ENCODE measurements around the gene NAALADL1. TPM values are rescaled to one million over a fixed set of nuclear protein-coding genes. Genes with fewer than 3 reads are reported as not detected.

NAALADL1 gene
- total RNA-seq, result 13.0 and 32.8 TPM in 2 replicates

GRCh38 chr11:65058419-65059054 lies at the start of gene NAALADL1:
TSS of gene NAALADL1 (minus strand) at chr11:65058553. CDS start at chr11:65058521, 32 bp downstream.

GRCh38 chr11:65095974-65096806 lies 37.8 kb upstream of the NAALADL1 start, which contains the start of gene VPS51:
TSS of gene VPS51 (plus strand) at chr11:65096214. CDS start at chr11:65096251, 37 bp downstream.

GRCh38 chr11:65083834-65084597 lies 25.7 kb upstream of the NAALADL1 start, which contains the start of the genes CDCA5 and ZFPL1:
TSS of gene CDCA5 (minus strand) at chr11:65084040. CDS start at chr11:65083978, 62 bp downstream.
TSS of gene ZFPL1 (plus strand) at chr11:65084222. CDS start at chr11:65084699, 477 bp downstream.

GRCh38 chr11:65040847-65041622 lies 17.3 kb downstream of the NAALADL1 start, which contains the start of gene SAC3D1:
TSS of gene SAC3D1 (plus strand) at chr11:65041210. CDS start at chr11:65041293, 83 bp downstream.

GRCh38 chr11:65027213-65028067 lies 30.9 kb downstream of the NAALADL1 start, which contains the start of gene SNX15:
TSS of gene SNX15 (plus strand) at chr11:65027439. CDS start at chr11:65027538, 99 bp downstream.

GRCh38 chr11:65013888-65014725 lies 44.2 kb downstream of the NAALADL1 start, which contains the start of gene ARL2:
TSS of gene ARL2 (plus strand) at chr11:65014160. CDS start at chr11:65014208, 48 bp downstream.

GRCh38 chr11:64996710-64997380 lies 61.5 kb downstream of the NAALADL1 start, which contains the start of gene BATF2:
TSS of gene BATF2 (minus strand) at chr11:64996971. CDS start at chr11:64996914, 57 bp downstream.

Other genes with a start within 250 kb of the NAALADL1 start
- gene MEN1, start 248.0 kb downstream of the NAALADL1 start, total RNA-seq, result 16.7 and 20.0 TPM in 2 replicates
- gene CDC42BPG, start 213.9 kb downstream of the NAALADL1 start, total RNA-seq, result 3.8 and 8.1 TPM in 2 replicates
- gene EHD1, start 179.9 kb downstream of the NAALADL1 start, total RNA-seq, result 92.0 and 131 TPM in 2 replicates
- 16.2 and 18.5 TPM in 2 replicates for gene ATG2A, start 141.3 kb downstream of the NAALADL1 start, total RNA-seq
- 16.4 and 28.7 TPM in 2 replicates for gene PPP2R5B, start 133.9 kb downstream of the NAALADL1 start, total RNA-seq
- gene GPHA2, start 122.7 kb downstream of the NAALADL1 start, total RNA-seq, result not detected in 2 replicates
- gene MAJIN, start 86.4 kb downstream of the NAALADL1 start, total RNA-seq, result not detected in 2 replicates
- 0.19 and 0.31 TPM in 2 replicates for gene BATF2, start 61.6 kb downstream of the NAALADL1 start, total RNA-seq
- gene ARL2, start 44.4 kb downstream of the NAALADL1 start, total RNA-seq, result 157 and 167 TPM in 2 replicates
- gene SNX15, start 31.1 kb downstream of the NAALADL1 start, total RNA-seq, result 18.7 and 21.1 TPM in 2 replicates
- 20.9 and 37.1 TPM in 2 replicates for gene SAC3D1, start 17.3 kb downstream of the NAALADL1 start, total RNA-seq
- gene CDCA5, start 25.5 kb upstream of the NAALADL1 start, total RNA-seq, result 7.2 and 25.9 TPM in 2 replicates
- gene ZFPL1, start 25.7 kb upstream of the NAALADL1 start, total RNA-seq, result 51.1 and 54.4 TPM in 2 replicates
- gene VPS51, start 37.7 kb upstream of the NAALADL1 start, total RNA-seq, result 185 and 355 TPM in 2 replicates
- 9.6 and 18.6 TPM in 2 replicates for gene TM7SF2, start 53.3 kb upstream of the NAALADL1 start, total RNA-seq
- 19.8 and 31.6 TPM in 2 replicates for gene ZNHIT2, start 59.1 kb upstream of the NAALADL1 start, total RNA-seq
- 496 and 642 TPM in 2 replicates for gene FAU, start 63.6 kb upstream of the NAALADL1 start, total RNA-seq
- gene MRPL49, start 63.8 kb upstream of the NAALADL1 start, total RNA-seq, result 57.9 and 90.9 TPM in 2 replicates
- gene SYVN1, start 76.0 kb upstream of the NAALADL1 start, total RNA-seq, result 16.4 and 16.6 TPM in 2 replicates
- gene SPDYC, start 111.7 kb upstream of the NAALADL1 start, total RNA-seq, result not detected in 2 replicates
- 363 and 398 TPM in 2 replicates for gene CAPN1, start 123.4 kb upstream of the NAALADL1 start, total RNA-seq
- 4.6 and 21.3 TPM in 2 replicates for gene POLA2, start 203.4 kb upstream of the NAALADL1 start, total RNA-seq